Fibroblast of skin of abdomen (primary cell): Measurements from ENCODE around the gene GNA12.
"Not testable (repeated sequence)": the region's sequence is repeated elsewhere in the genome, so short reads cannot be mapped to it uniquely, and the experiment has no call there.

Source experiments
- DNase-seq: peaks from one replicate; pipeline ENCODE4 v3.0.0-alpha.2; 2013

The GNA12 gene

GRCh38 chr7:2775785-2776184 lies 68.3 kb downstream of the GNA12 start:
- DNase-seq = no peak

- no peak for DNase-seq
These were observed 68.7 kb downstream of the GNA12 start for GRCh38 chr7:2775376-2775775.

GRCh38 chr7:2774935-2775334 lies 69.2 kb downstream of the GNA12 start:
- DNase-seq = no peak

GRCh38 chr7:2774280-2774679 lies 69.8 kb downstream of the GNA12 start:
- no peak for DNase-seq

GRCh38 chr7:2773608-2774007 lies 70.5 kb downstream of the GNA12 start:
- DNase-seq = no peak

GRCh38 chr7:2771274-2771731 lies 72.8 kb downstream of the GNA12 start:
- no peak for DNase-seq

GRCh38 chr7:2764621-2765020 lies 79.5 kb downstream of the GNA12 start:
- no peak for DNase-seq

GRCh38 chr7:2763597-2763996 lies 80.5 kb downstream of the GNA12 start:
- DNase-seq = no peak

- no peak for DNase-seq
These were observed 82.2 kb downstream of the GNA12 start for GRCh38 chr7:2761801-2762497.

GRCh38 chr7:2761131-2761624 lies 82.9 kb downstream of the GNA12 start:
- no peak for DNase-seq

GRCh38 chr7:2760098-2760889 lies 83.8 kb downstream of the GNA12 start:
- DNase-seq = peak; percentile 51

GRCh38 chr7:2759736-2760097 lies 84.4 kb downstream of the GNA12 start:
- no peak for DNase-seq

GRCh38 chr7:2758673-2759616 lies 85.2 kb downstream of the GNA12 start:
- no peak for DNase-seq

GRCh38 chr7:2757904-2758672 lies 86.0 kb downstream of the GNA12 start:
- DNase-seq = peak; percentile 99

GRCh38 chr7:2757361-2757903 lies 86.7 kb downstream of the GNA12 start:
- DNase-seq = no peak

GRCh38 chr7:2755531-2755930 lies 88.6 kb downstream of the GNA12 start:
- no peak for DNase-seq

GRCh38 chr7:2754912-2755311 lies 89.2 kb downstream of the GNA12 start:
- DNase-seq = no peak

- DNase-seq = no peak
These were observed 90.0 kb downstream of the GNA12 start for GRCh38 chr7:2754086-2754485.

GRCh38 chr7:2753148-2753547 lies 91.0 kb downstream of the GNA12 start:
- no peak for DNase-seq

- DNase-seq = no peak
These were observed 93.0 kb downstream of the GNA12 start for GRCh38 chr7:2751086-2751485.

- DNase-seq = peak; percentile 45
These were observed 94.1 kb downstream of the GNA12 start for GRCh38 chr7:2750004-2750407.

- DNase-seq = not testable (repeated sequence)
These were observed 95.4 kb downstream of the GNA12 start for GRCh38 chr7:2748684-2749083.
